Panc1 (cell line): ENCODE data around the gene PLEKHA8. TPM values are rescaled to one million over a fixed set of nuclear protein-coding genes. Genes with fewer than 3 reads are reported as not detected.

Experiments
- ATAC-seq: fragments of 200-7000 bp; cut with Tn5 transposase; 2 replicates; pipeline ENCODE4 v1.9.1; 2020; ENCODE audit warnings: mild to moderate bottlenecking, moderate library complexity
- BruUV-seq: library from RNA; stranded (reverse); fragments of 400-500 nt; replicated peaks from 2 replicates; lab custom pipeline; 2021; lab: Mats Ljungman, UMichigan
- CTCF ChIA-PET: fragments of 300-600 bp; sonication (Branson Sonifier 250); formaldehyde crosslinking; loops from one replicate; lab custom pipeline; 2022; ENCODE audit warnings: antibody characterized with exemption; lab: Charles Lee
- POLR2A ChIA-PET: fragments of 300-600 bp; sonication (Branson Sonifier 250); formaldehyde crosslinking; loops from one replicate; lab custom pipeline; 2022; ENCODE audit warnings: antibody characterized with exemption; lab: Charles Lee
- DNase-seq: peaks from one replicate; pipeline ENCODE4 v3.0.0-alpha.2; 2010; ENCODE audit warnings: low read depth, low spot score
- H3K27ac ChIP-seq: 2 replicates; pipeline ENCODE4 v1.5.1; 2011; ENCODE audit warnings: mild to moderate bottlenecking, low read length, inconsistent platforms
- H3K27me3 ChIP-seq: fragments of 200-500 bp; sonication (Bioruptor generic); 2 replicates; pipeline ENCODE4 v1.6.0; 2014; ENCODE audit warnings: low read length, inconsistent platforms; ENCODE audit not compliant: control insufficient read depth, insufficient read depth
- H3K36me3 ChIP-seq: fragments of 200-500 bp; sonication (Bioruptor generic); 2 replicates; pipeline ENCODE4 v1.5.1; 2014; ENCODE audit warnings: inconsistent platforms, mild to moderate bottlenecking, low read length, moderate library complexity; ENCODE audit not compliant: control insufficient read depth, insufficient read depth
- H3K4me1 ChIP-seq: 2 replicates; pipeline ENCODE4 v1.5.1; 2011; ENCODE audit warnings: inconsistent platforms, mild to moderate bottlenecking, low read length, moderate library complexity; ENCODE audit not compliant: control insufficient read depth, insufficient read depth
- H3K4me3 ChIP-seq, 2 experiments: 2 replicates each; pipeline ENCODE4 v1.5.1; 2011 to 2012; ENCODE audit warnings: low read depth in 2 of 2, low read length in 2 of 2, mild to moderate bottlenecking in 2 of 2, inconsistent platforms in 1 of 2, moderate library complexity in 1 of 2
- H3K9me3 ChIP-seq: fragments of 200-500 bp; sonication (Bioruptor generic); 2 replicates; pipeline ENCODE4 v1.5.1; 2014; ENCODE audit warnings: low read depth, mild to moderate bottlenecking, inconsistent platforms, low read length, moderate library complexity; ENCODE audit not compliant: control insufficient read depth, insufficient read depth
- CTCF ChIP-seq: fragments of 450-650 bp; IDR thresholded peaks from 2 replicates; pipeline ENCODE4 v1.5.1; 2017; ENCODE audit warnings: mild to moderate bottlenecking
- POLR2AphosphoS5 ChIP-seq: IDR thresholded peaks from 2 replicates; pipeline ENCODE4 v1.6.1; 2012; ENCODE audit warnings: mild to moderate bottlenecking, low read depth, low read length, moderate library complexity
- REST ChIP-seq, 2 experiments: IDR thresholded peaks; 2 replicates each; pipeline ENCODE4 v1.6.1; 2011 to 2012; ENCODE audit warnings: low read depth in 2 of 2, control low read depth in 1 of 2, low read length in 1 of 2, mild to moderate bottlenecking in 1 of 2, moderate library complexity in 1 of 2; ENCODE audit not compliant: insufficient read depth in 1 of 2
- SIN3A ChIP-seq: IDR thresholded peaks from 2 replicates; pipeline ENCODE4 v1.6.1; 2012; ENCODE audit warnings: low read depth, mild to moderate bottlenecking, low read length, moderate library complexity, borderline replicate concordance; ENCODE audit not compliant: insufficient read depth
- TCF7L2 ChIP-seq: IDR thresholded peaks from 2 replicates; pipeline ENCODE4 v1.6.1; 2011; ENCODE audit warnings: mild to moderate bottlenecking, low read depth, low read length, inconsistent platforms
- in situ Hi-C: cut with HindIII; loops from 2 replicates; pipeline ENCODE4 v1.10.0; 2016; ENCODE audit warnings: low sequenced_read_pairs, low pct_unique_long_range_greater_than_20kb
- intact Hi-C: fragments of 100-400 bp; cut with micrococcal nuclease; formaldehyde crosslinking; loops from one replicate; pipeline ENCODE4 v1.10.0; 2022; ENCODE audit not compliant: unreplicated experiment
- total RNA-seq: library from RNA; stranded (reverse); gene quantifications from one replicate; pipeline ENCODE4 v1.2.1, GENCODE V29; 2021; ENCODE audit not compliant: unreplicated experiment

The PLEKHA8 gene
- total RNA-seq, 1 experiment from 2014 or later, result 20.7 TPM

- DNase-seq (no peak), ATAC-seq (peak; percentile 1; the same call in 1 of the 2 replicates)
- intact Hi-C loops, result no loop called here
- Histone ChIP-seq H3K27me3 (no peaks in the 10 kb centered on the region), H3K9me3 (no peaks in the 10 kb centered on the region), H3K4me3 (peak overlapping the region; percentile 61 to 81), H3K4me1 (peaks cover 41% of the 10 kb centered on the region), H3K36me3 (no peaks in the 10 kb centered on the region), H3K27ac (peak overlapping the region; percentile 84)
- ChIA-PET POLR2A (no interaction called here), CTCF (no interaction called here)
- in situ Hi-C loops, result no loop called here
- no TSS peak for BruUV-seq
- TF ChIP-seq SIN3A (no peak), REST (IDR thresholded peaks at IDR 0.05; ENCODE audit: insufficient read depth in 1 of 2, low read depth in 2 of 2, low read length in 1 of 2) (no peak), POLR2AphosphoS5 (no peak; the same call in 1 of the 2 replicates), CTCF (no peak), TCF7L2 (no peak)
Measured at GRCh38 chr7:30027740-30028215, 434 bp upstream of the PLEKHA8 start.

- H3K27me3 ChIP-seq, result no peaks in the 10 kb centered on the region
- no peak for DNase-seq
- in situ Hi-C loops (no loop called here), intact Hi-C loops (no loop called here)
- no peak for TF ChIP-seq CTCF
- TF ChIP-seq TCF7L2, result no peak; the same call in 1 of the 2 replicates
- TF ChIP-seq SIN3A, result no peak; the same call in 1 of the 2 replicates
- TF ChIP-seq POLR2AphosphoS5, result no peak
- TF ChIP-seq REST (IDR thresholded peaks at IDR 0.05; ENCODE audit: insufficient read depth in 1 of 2, low read depth in 2 of 2, low read length in 1 of 2), result no peak
- peak overlapping the region; percentile 84 for H3K27ac ChIP-seq
- BruUV-seq, result no TSS peak
- peaks cover 42% of the 10 kb centered on the region for H3K4me1 ChIP-seq
- no peaks in the 10 kb centered on the region for H3K9me3 ChIP-seq
- ChIA-PET CTCF (interaction anchor here (0.9 kb wide), 1 partner anchor 33 kb away, joined by 3 read pairs; no protein-coding TSS in a partner anchor), POLR2A (no interaction called here)
- ATAC-seq, result peak; percentile 60
- H3K4me3 ChIP-seq, result peak overlapping the region; percentile 61 to 81
- no peaks in the 10 kb centered on the region for H3K36me3 ChIP-seq
Measured at GRCh38 chr7:30028749-30029635, 780 bp downstream of the PLEKHA8 start.
